Measurements from ENCODE around the gene TMPRSS13. TPM values are rescaled to one million over a fixed set of nuclear protein-coding genes. Genes with fewer than 3 reads are reported as not detected.

Gene TMPRSS13
- total and polyA plus RNA-seq, 9 of the 15 experiments (the other 6 are each of a cell fraction or from before 2014, with no cell fraction given) = 0.11 to 0.29 (median 0.15) TPM

- TF ChIP-seq ZBTB40 (IDR thresholded peaks at IDR 0.05) (no peak), ZBTB40 (CRISPR knock-in tag; IDR thresholded peaks at IDR 0.05) (no peak), FOXA1 (IDR thresholded peaks at IDR 0.05; ENCODE audit: borderline replicate concordance) (no peak)
Observed at GRCh38 chr11:117910941-117911655, 18.1 kb downstream of the TMPRSS13 start (continued).

All from K562 (cell line).